Esophagus squamous epithelium (tissue), 5 donors: ENCODE results near the gene RAB35. TPM values are rescaled to one million over a fixed set of nuclear protein-coding genes. Genes with fewer than 3 reads are reported as not detected.

Source experiments
- DNase-seq: peaks from one replicate; lab custom pipeline; 2025; lab: John Stamatoyannopoulos, UW
- H3K27ac ChIP-seq, 4 donors: fragments of 200-600 bp; sonication (generic); one replicate each; pipeline ENCODE4 v1.5.1; 2016 to 2019; ENCODE audit warnings: mild to moderate bottlenecking in 1 of 4
- H3K27me3 ChIP-seq, 4 donors: fragments of 200-600 bp; sonication (generic); 1 replicate in 3 of 4; 2 replicates in 1 of 4; pipeline versions ENCODE4 v1.5.1 to v1.6.0; 2017 to 2021; ENCODE audit warnings: antibody characterized with exemption in 1 of 4
- H3K36me3 ChIP-seq, 3 donors: fragments of 200-600 bp; sonication (generic); one replicate each; pipeline ENCODE4 v1.5.1; 2016 to 2019
- H3K4me1 ChIP-seq, 3 donors: fragments of 200-600 bp; sonication (generic); one replicate each; pipeline ENCODE4 v1.5.1; 2017 to 2019
- H3K4me3 ChIP-seq, 4 donors: fragments of 200-600 bp; sonication (generic); 1 replicate in 3 of 4; 2 replicates in 1 of 4; pipeline ENCODE4 v1.5.1; 2016 to 2019; ENCODE audit warnings: mild to moderate bottlenecking in 2 of 4, moderate library complexity in 1 of 4
- H3K9me3 ChIP-seq, 3 donors: fragments of 200-600 bp; sonication (generic); one replicate each; pipeline ENCODE4 v1.5.1; 2016 to 2019
- POLR2A ChIP-seq, 4 donors: fragments of 450-650 bp; IDR thresholded peaks; one replicate each; pipeline ENCODE4 v1.6.1; 2017; ENCODE audit warnings: antibody characterized with exemption in 4 of 4, mild to moderate bottlenecking in 4 of 4, moderate library complexity in 3 of 4
- WGBS, 2 donors: methylation state at CpG; one replicate each; pipeline ENCODE4 v1.1.5; 2018; 5-methylcytosine and 5-hydroxymethylcytosine counted together
- intact Hi-C: fragments of 100-400 bp; cut with DNase I; formaldehyde crosslinking; loops from one replicate; pipeline ENCODE4 v1.15.0; 2022
- total RNA-seq, 4 donors: library from RNA; depleted of rRNA; stranded (reverse); fragments of >200 nt; gene quantifications; one replicate each; pipeline ENCODE4 v1.1.0, GENCODE V29; 2016
- TF ChIP-seq, protein P1 (sequence below), 6 experiments: fragments of 450-650 bp in 4 of 6; fragments of 200-600 bp in 2 of 6; sonication (generic) in 2 of 6; IDR thresholded peaks; one replicate each; pipeline ENCODE4 v1.5.1; 2016 to 2019; ENCODE audit warnings: antibody characterized with exemption in 6 of 6, mild to moderate bottlenecking in 4 of 6, moderate library complexity in 4 of 6
- donor health status: DM: yes; HTN: yes; CAD: no.

RAB35 gene
- total RNA-seq, 4 donors from 2014 or later, result 25.8 to 38.9 (median 32.0) TPM

DNA sequence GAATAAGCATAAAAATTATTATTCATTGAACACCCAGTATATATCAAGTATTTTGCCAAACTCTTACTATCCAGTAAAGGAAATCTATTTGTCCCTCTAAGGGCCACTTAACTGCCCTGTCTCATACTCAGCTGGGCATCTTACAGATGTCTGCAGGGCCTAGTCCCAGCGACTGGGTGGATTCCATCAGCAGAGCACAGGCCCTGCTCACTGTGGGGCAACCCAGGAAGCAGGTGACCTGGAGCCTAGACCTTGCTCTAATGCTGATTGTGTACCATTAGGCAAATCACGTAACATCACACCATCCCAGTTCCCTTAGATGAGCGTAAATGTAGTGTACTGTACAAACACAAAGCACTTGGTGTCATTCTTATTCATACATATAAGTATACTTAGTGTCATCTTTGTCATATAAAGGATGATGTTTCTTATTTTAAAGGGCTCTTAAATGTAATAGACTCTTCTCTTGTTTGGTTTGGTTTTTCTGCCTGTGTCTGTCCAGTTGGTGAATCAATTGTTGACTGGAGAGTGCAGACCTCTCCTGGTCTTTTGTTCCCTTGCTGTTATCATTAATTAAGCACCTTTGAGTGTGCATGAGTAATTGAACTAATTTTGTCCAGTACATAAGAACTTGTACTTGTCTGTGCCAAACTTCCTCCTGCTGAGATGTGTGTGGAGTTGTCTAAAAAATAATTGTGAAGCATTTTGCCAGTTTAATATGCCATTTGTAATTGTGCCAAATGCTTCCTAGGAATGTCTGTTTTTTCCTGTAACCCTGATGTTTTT, 49.3 kb downstream of the RAB35 start:
- Histone ChIP-seq H3K4me3 (no peak overlapping the region), H3K27me3 (no peaks in the 10 kb centered on the region), H3K27ac (peak overlapping the region in 1 of 4 donors; percentile 10), H3K4me1 (peaks cover 0 to 18% (median 0%) of the 10 kb centered on the region in 3 donors), H3K9me3 (no peaks in the 10 kb centered on the region), H3K36me3 (peaks cover 0 to 31% (median 7%) of the 10 kb centered on the region in 3 donors)
- no peak for DNase-seq
- TF ChIP-seq, protein P1, sequence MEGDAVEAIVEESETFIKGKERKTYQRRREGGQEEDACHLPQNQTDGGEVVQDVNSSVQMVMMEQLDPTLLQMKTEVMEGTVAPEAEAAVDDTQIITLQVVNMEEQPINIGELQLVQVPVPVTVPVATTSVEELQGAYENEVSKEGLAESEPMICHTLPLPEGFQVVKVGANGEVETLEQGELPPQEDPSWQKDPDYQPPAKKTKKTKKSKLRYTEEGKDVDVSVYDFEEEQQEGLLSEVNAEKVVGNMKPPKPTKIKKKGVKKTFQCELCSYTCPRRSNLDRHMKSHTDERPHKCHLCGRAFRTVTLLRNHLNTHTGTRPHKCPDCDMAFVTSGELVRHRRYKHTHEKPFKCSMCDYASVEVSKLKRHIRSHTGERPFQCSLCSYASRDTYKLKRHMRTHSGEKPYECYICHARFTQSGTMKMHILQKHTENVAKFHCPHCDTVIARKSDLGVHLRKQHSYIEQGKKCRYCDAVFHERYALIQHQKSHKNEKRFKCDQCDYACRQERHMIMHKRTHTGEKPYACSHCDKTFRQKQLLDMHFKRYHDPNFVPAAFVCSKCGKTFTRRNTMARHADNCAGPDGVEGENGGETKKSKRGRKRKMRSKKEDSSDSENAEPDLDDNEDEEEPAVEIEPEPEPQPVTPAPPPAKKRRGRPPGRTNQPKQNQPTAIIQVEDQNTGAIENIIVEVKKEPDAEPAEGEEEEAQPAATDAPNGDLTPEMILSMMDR (IDR thresholded peaks at IDR 0.05), result no peak
- TF ChIP-seq POLR2A (IDR thresholded peaks at IDR 0.05), result no peak
- intact Hi-C loops, result no loop called here
- 82 to 100% methylated on average over 3 of the region's 3 CpGs for WGBS, 2 donors

DNA sequence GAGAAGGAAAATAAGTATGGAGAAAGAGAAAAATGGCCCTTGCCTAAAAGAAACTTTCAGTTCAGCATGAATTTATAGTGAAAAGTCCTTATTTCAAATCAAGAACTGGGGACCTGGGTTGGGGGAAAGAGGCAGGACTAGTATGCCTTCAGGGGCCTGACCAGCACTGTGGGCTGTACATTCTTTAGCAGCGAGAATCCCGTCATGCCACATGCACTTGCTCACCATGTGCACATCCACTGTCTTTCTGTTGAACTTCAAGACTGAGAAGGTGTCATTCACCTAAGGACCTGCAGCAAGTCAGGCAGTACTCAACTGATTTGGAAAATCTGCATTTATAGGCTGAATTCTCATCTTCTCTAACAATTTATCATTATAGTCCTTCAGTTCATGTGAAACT, 50.2 kb downstream of the RAB35 start:
- 89 to 100% methylated on average over 2 of the region's 2 CpGs for WGBS, 2 donors
- intact Hi-C loops, result no loop called here

DNA sequence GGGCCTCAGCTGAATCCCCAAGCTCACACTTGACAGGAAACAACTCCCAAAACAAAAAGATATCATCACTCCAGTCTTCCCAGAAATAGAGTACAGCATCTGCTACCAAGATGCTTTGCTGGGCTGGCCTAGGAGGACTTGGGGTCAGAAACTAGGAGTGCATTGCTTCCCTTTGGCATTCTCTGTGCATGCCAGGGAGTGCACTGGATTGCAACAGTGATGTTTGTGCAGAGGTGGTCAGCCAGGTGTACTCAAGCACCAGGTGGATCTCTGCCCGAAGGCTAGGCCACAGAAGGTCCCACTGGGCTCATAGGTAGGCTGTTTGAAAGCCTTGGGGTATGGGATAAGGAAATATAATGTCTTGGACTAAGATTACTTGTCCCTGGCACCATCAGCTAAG, 51.1 kb downstream of the RAB35 start:
- WGBS, 2 donors, result 60 to 75% methylated on average over 1 of the region's 1 CpG
- TF ChIP-seq, protein P1 (IDR thresholded peaks at IDR 0.05), result no peak
- no peak for TF ChIP-seq POLR2A (IDR thresholded peaks at IDR 0.05)
- Histone ChIP-seq H3K4me3 (no peak overlapping the region), H3K9me3 (no peaks in the 10 kb centered on the region), H3K36me3 (peaks cover 0 to 19% (median 7%) of the 10 kb centered on the region in 3 donors), H3K27me3 (no peaks in the 10 kb centered on the region), H3K4me1 (peaks cover 0 to 23% (median 4%) of the 10 kb centered on the region in 3 donors), H3K27ac (no peak overlapping the region)
- intact Hi-C loops, result no loop called here
- DNase-seq, result no peak

More for the DNA sequence above, 50.2 kb downstream of the RAB35 start:
- no peak for DNase-seq
- H3K4me3 ChIP-seq, result no peak overlapping the region
- peaks cover 0 to 18% (median 0%) of the 10 kb centered on the region in 3 donors for H3K4me1 ChIP-seq
- peaks cover 0 to 22% (median 7%) of the 10 kb centered on the region in 3 donors for H3K36me3 ChIP-seq
- no peaks in the 10 kb centered on the region for H3K27me3 ChIP-seq
- H3K9me3 ChIP-seq, result no peaks in the 10 kb centered on the region
- no peak for TF ChIP-seq POLR2A (IDR thresholded peaks at IDR 0.05)
- TF ChIP-seq, protein P1 (IDR thresholded peaks at IDR 0.05), result no peak
- no peak overlapping the region for H3K27ac ChIP-seq

DNA sequence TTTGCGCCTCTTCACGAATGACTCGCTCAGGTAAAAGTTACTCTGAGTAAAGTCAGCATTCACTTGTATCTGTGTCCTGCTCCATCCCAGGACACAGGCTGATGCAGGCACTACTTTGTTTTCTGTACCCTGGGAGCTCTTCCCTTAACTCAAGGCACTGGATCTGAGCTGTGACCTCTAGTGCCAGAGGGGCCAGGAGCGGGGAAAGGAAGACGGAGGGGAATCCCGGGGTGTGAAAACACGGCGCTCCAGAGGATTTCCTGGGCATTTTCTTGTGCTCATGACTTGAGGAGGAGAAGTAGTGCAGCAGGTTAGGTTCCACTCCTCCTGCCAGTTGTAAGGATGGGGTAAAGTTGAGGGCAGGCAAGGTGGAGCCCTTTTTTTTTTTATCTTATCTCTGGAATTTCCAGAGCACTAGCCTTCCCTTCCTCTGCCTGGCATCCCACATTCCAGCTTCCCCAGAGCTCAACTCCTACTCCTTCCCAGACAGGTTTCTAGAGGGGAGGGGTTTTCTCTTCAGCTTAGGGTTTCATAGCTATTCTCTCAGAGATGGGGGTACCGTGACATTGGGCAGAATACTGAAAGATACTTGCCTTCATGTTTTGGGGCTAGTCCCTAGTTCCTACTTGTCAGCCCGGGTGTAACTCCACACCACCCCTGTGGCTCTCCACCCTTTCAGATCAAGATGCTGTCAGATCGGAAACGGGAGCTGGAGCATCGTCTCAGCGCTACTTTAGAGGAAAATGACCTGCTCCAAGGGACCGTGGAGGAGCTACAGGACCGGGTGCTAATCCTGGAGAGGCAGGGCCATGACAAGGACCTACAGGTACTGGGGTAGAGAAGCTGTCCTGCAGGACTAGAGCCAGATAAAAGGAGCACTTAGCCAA, 52.3 kb downstream of the RAB35 start:
- WGBS, 2 donors, result 53 to 71% methylated on average over 11 to 12 of the region's 16 CpGs
- H3K27me3 ChIP-seq, result no peaks in the 10 kb centered on the region
- H3K27ac ChIP-seq, result no peak overlapping the region
- H3K36me3 ChIP-seq, result peaks cover 0 to 19% (median 7%) of the 10 kb centered on the region in 3 donors
- no peak overlapping the region for H3K4me3 ChIP-seq
- H3K4me1 ChIP-seq, result peaks cover 0 to 32% (median 8%) of the 10 kb centered on the region in 3 donors
- TF ChIP-seq, protein P1 (IDR thresholded peaks at IDR 0.05), result no peak
- TF ChIP-seq POLR2A (IDR thresholded peaks at IDR 0.05), result no peak
- DNase-seq, result no peak
- no peaks in the 10 kb centered on the region for H3K9me3 ChIP-seq
- intact Hi-C loops, result no loop called here
